HepG2 (cell line): ENCODE measurements around the gene TP53. TPM values are rescaled to one million over a fixed set of nuclear protein-coding genes. Genes with fewer than 3 reads are reported as not detected.

Experiments used
- ATAC-seq: fragments of 200-7000 bp; cut with Tn5 transposase; 3 replicates; pipeline ENCODE4 v1.9.1; 2020; ENCODE audit warnings: mild to moderate bottlenecking, moderate library complexity
- BruUV-seq: library from RNA; stranded (reverse); fragments of 400-500 nt; replicated peaks from 2 replicates; lab custom pipeline; 2021; lab: Mats Ljungman, UMichigan
- CTCF ChIA-PET: fragments of 300-600 bp; formaldehyde crosslinking; extraction: SDS; loops from one replicate; lab custom pipeline; 2021; ENCODE audit warnings: low total read pairs, inconsistent platforms, low intra/inter-chr PET ratio; lab: Yijun Ruan, JAX
- POLR2A ChIA-PET: fragments of 350-600 bp; sonication (Branson Sonifier 250); formaldehyde crosslinking; loops from one replicate; lab custom pipeline; 2020; ENCODE audit warnings: antibody characterized with exemption, inconsistent platforms; lab: Yijun Ruan, JAX
- DNase-seq: peaks from one replicate; pipeline ENCODE4 v3.0.0-alpha.2; 2015; ENCODE audit warnings: low spot score
- FAIRE-seq: peaks from 3 replicates; lab custom pipeline; 2011; peaks lifted over from hg19 to GRCh38; lab: Jason Lieb, UNC
- H2AFZ ChIP-seq: one replicate; pipeline ENCODE4 v1.6.1; 2011; ENCODE audit warnings: low read length, inconsistent platforms
- H3K27ac ChIP-seq: fragments of 300-600 bp; 3 replicates; pipeline ENCODE4 v1.8.0; 2011; ENCODE audit warnings: mixed run types, mild to moderate bottlenecking, mixed read lengths, low read length, inconsistent platforms; ENCODE audit not compliant: insufficient read depth; ENCODE audit errors: extremely low read length
- H3K27me3 ChIP-seq, 2 experiments: fragments of 200-600 bp in 1 of 2; 2 replicates in 1 of 2; 3 replicates in 1 of 2; pipeline versions ENCODE4 v1.6.0 to v1.8.0; 2011; ENCODE audit warnings: low read length in 2 of 2, mild to moderate bottlenecking in 2 of 2, moderate library complexity in 2 of 2, inconsistent platforms in 1 of 2; ENCODE audit not compliant: insufficient read depth in 2 of 2, control insufficient read depth in 1 of 2
- H3K36me3 ChIP-seq, 2 experiments: fragments of 200-600 bp in 1 of 2; replicated peaks in 1 of 2; 2 replicates in 1 of 2; 3 replicates in 1 of 2; pipeline versions ENCODE4 v1.5.1 to v1.8.0; 2011; ENCODE audit warnings: low read length in 2 of 2, inconsistent platforms in 1 of 2; ENCODE audit not compliant: insufficient read depth in 2 of 2, control insufficient read depth in 1 of 2
- H3K4me1 ChIP-seq: 2 replicates; pipeline ENCODE4 v1.5.1; 2012; ENCODE audit warnings: low read length, inconsistent platforms; ENCODE audit not compliant: insufficient read depth
- H3K4me2 ChIP-seq: 2 replicates; pipeline ENCODE4 v1.6.0; 2011; ENCODE audit warnings: low read depth, low read length, inconsistent platforms
- H3K4me3 ChIP-seq, 3 experiments: fragments of 200-600 bp in 1 of 3; sonication (generic), shearing (Covaris generic) in 1 of 3; replicated peaks in 1 of 3; 2 replicates each; pipeline ENCODE4 v1.5.1; 2011 to 2016; ENCODE audit warnings: low read length in 3 of 3, inconsistent platforms in 2 of 3, low read depth in 2 of 3, mild to moderate bottlenecking in 2 of 3, control low read depth in 1 of 3, mixed read lengths in 1 of 3; ENCODE audit not compliant: insufficient read depth in 1 of 3
- H3K79me2 ChIP-seq: one replicate; pipeline ENCODE4 v1.6.1; 2011; ENCODE audit warnings: low read length, inconsistent platforms; ENCODE audit not compliant: insufficient read depth
- H3K9ac ChIP-seq: 2 replicates; pipeline ENCODE4 v1.6.0; 2011; ENCODE audit warnings: mild to moderate bottlenecking, low read depth, low read length, inconsistent platforms; ENCODE audit not compliant: insufficient read depth
- H3K9me3 ChIP-seq: 2 replicates; pipeline ENCODE4 v1.5.1; 2012; ENCODE audit warnings: mild to moderate bottlenecking, low read length
- H4K20me1 ChIP-seq: 2 replicates; pipeline ENCODE4 v1.6.0; 2011; ENCODE audit warnings: inconsistent platforms, mild to moderate bottlenecking, low read length, moderate library complexity; ENCODE audit not compliant: insufficient read depth
- ASH2L ChIP-seq: fragments of 300-600, 200-600 bp; sonication (generic); IDR thresholded peaks from 2 replicates; pipeline ENCODE4 v1.7.0; 2017; ENCODE audit warnings: low read depth, mild to moderate bottlenecking, moderate library complexity, mixed read lengths, low read length; ENCODE audit not compliant: insufficient read length
- BORCS8-MEF2B ChIP-seq: sonication (generic); formaldehyde crosslinking; IDR thresholded peaks from 2 replicates; pipeline ENCODE4 v1.8.0; 2022; ENCODE audit warnings: mild to moderate bottlenecking, missing genetic modification reagents
- CREB1 ChIP-seq, 2 experiments: fragments of 450-650 bp in 1 of 2; IDR thresholded peaks; 2 replicates each; pipeline ENCODE4 v1.6.1; 2016 to 2017; ENCODE audit warnings: control low read depth in 1 of 2, mild to moderate bottlenecking in 1 of 2, missing compliant biosample characterization in 1 of 2, missing genetic modification characterization in 1 of 2
- FOXM1 ChIP-seq: sonication (generic); formaldehyde crosslinking; IDR thresholded peaks from 2 replicates; pipeline ENCODE4 v1.5.0; 2020; ENCODE audit warnings: missing genetic modification reagents
- GABPA ChIP-seq, 2 experiments: IDR thresholded peaks; 2 replicates each; pipeline ENCODE4 v1.6.1; 2011 to 2016; ENCODE audit warnings: low read depth in 2 of 2, low read length in 1 of 2, missing biosample characterization in 1 of 2, missing genetic modification characterization in 1 of 2
- GABPB1 ChIP-seq: IDR thresholded peaks from 2 replicates; pipeline ENCODE4 v1.6.1; 2016; ENCODE audit warnings: mild to moderate bottlenecking, missing genetic modification reagents, moderate library complexity, missing compliant biosample characterization
- HNF4G ChIP-seq, 2 experiments: sonication (generic) in 1 of 2; formaldehyde crosslinking in 1 of 2; IDR thresholded peaks; 2 replicates each; pipeline versions ENCODE4 v1.4.0 to v1.6.1; 2011 to 2020; ENCODE audit warnings: borderline replicate concordance in 2 of 2, low read depth in 2 of 2, mild to moderate bottlenecking in 2 of 2, low read length in 1 of 2, missing genetic modification reagents in 1 of 2, moderate library complexity in 1 of 2
- KMT2B ChIP-seq: IDR thresholded peaks from 2 replicates; pipeline ENCODE4 v1.6.1; 2016; ENCODE audit warnings: missing genetic modification reagents, missing compliant biosample characterization
- MXD4 ChIP-seq: IDR thresholded peaks from 2 replicates; pipeline ENCODE4 v1.6.1; 2016; ENCODE audit warnings: mild to moderate bottlenecking, missing biosample characterization, missing genetic modification reagents
- RBFOX2 ChIP-seq: fragments of 200-400 bp; formaldehyde crosslinking; IDR thresholded peaks from 2 replicates; pipeline ENCODE4 v1.6.1; 2017; ENCODE audit warnings: low read depth, mild to moderate bottlenecking, low read length
- SCMH1 ChIP-seq: sonication (generic); formaldehyde crosslinking; IDR thresholded peaks from 2 replicates; pipeline ENCODE4 v1.9.0; 2021; ENCODE audit warnings: missing genetic modification reagents, mild to moderate bottlenecking, borderline replicate concordance
- TOE1 ChIP-seq: sonication (generic); formaldehyde crosslinking; IDR thresholded peaks from 2 replicates; pipeline ENCODE4 v1.4.0; 2020; ENCODE audit warnings: mild to moderate bottlenecking, missing genetic modification reagents
- ZBED4 ChIP-seq: sonication (generic); formaldehyde crosslinking; IDR thresholded peaks from 2 replicates; pipeline ENCODE4 v1.4.0; 2020; ENCODE audit warnings: missing genetic modification reagents, borderline replicate concordance
- ZNF180 ChIP-seq: sonication (generic); formaldehyde crosslinking; IDR thresholded peaks from 2 replicates; pipeline ENCODE4 v1.4.0; 2020; ENCODE audit warnings: low read depth, missing genetic modification reagents, borderline replicate concordance
- ZNF768 ChIP-seq: sonication (generic); formaldehyde crosslinking; IDR thresholded peaks from 2 replicates; pipeline ENCODE4 v1.4.0; 2020; ENCODE audit warnings: missing genetic modification reagents
- WGBS: methylation state at CpG from one replicate; pipeline ENCODE4 v1.1.6; 2017; ENCODE audit warnings: low lambda C conversion rate; 5-methylcytosine and 5-hydroxymethylcytosine counted together
- in situ Hi-C: cut with HindIII; loops from 2 replicates; pipeline ENCODE4 v1.10.0; 2017; ENCODE audit warnings: low pct_unique_long_range_greater_than_20kb; ENCODE audit not compliant: extremely low pct_ligation_motif_present
- intact Hi-C: fragments of 100-400 bp; cut with micrococcal nuclease; formaldehyde crosslinking; loops from one replicate; pipeline ENCODE4 v1.10.0; 2022; ENCODE audit not compliant: unreplicated experiment
- polyA plus RNA-seq, 8 experiments: library from polyadenylated mRNA; depleted of rRNA in 3 of 8; stranded (reverse) in 7 of 8; unstranded in 1 of 8; fragments of >200 nt; fragmentation: Illumina TruSeq in 4 of 8; extraction: Trizol in 4 of 8; gene quantifications; 2 replicates each; pipeline versions ENCODE4 v1.2.1 to v1.2.3, GENCODE V29; 2011 to 2016; ENCODE audit warnings: low read depth in 4 of 8, missing spikeins in 1 of 8, mixed read lengths in 1 of 8; ENCODE audit not compliant: insufficient read depth in 1 of 8
- total RNA-seq, 5 experiments: library from RNA; depleted of rRNA; stranded (reverse); fragments of >200 nt; fragmentation: Illumina TruSeq; extraction: Trizol; gene quantifications; 2 replicates each; pipeline ENCODE4 v1.2.3, GENCODE V29; 2016; ENCODE audit warnings: low read depth in 1 of 5

The TP53 gene
- total and polyA plus RNA-seq, 2 of the 13 experiments (the other 11 are each of a cell fraction or from before 2014, with no cell fraction given), result 17.1 to 29.9 TPM

DNA sequence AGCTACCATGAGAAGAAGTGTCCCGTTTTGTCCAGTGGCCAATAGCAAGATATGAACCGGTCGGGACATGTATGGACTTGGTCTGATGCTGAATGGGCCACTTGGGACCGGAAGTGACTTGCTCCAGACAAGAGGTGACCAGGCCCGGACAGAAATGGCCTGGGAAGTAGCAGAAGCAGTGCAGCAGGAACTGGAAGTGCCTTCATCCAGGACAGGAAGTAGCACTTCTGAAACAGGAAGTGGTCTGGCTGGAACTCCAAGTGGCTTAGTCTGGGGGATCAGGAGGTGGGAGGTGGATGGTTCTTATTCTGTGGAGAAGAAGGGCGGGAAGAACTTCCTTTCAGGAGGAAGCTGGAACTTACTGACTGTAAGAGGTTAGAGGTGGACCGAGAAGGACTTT, 23.0 kb upstream of the TP53 start:
- Histone ChIP-seq H2AFZ (no peak overlapping the region), H3K9ac (no peak overlapping the region), H3K79me2 (no peaks in the 10 kb centered on the region), H4K20me1 (no peaks in the 10 kb centered on the region), H3K36me3 (no peaks in the 10 kb centered on the region), H3K9me3 (no peaks in the 10 kb centered on the region), H3K4me2 (peak overlapping the region; percentile 28; the same call in 1 of the 2 replicates), H3K27me3 (peaks cover 11 to 75% of the 10 kb centered on the region in 2 experiments), H3K27ac (no peak overlapping the region), H3K4me1 (peaks cover 10% of the 10 kb centered on the region; the same call in 1 of the 2 replicates), H3K4me3 (no peak overlapping the region)
- no TSS peak for BruUV-seq
- ChIA-PET POLR2A (no interaction called here), CTCF (no interaction called here)
- no peak for FAIRE-seq
- in situ Hi-C loops (no loop called here), intact Hi-C loops (no loop called here)
- ATAC-seq, result no peak
- no peak for DNase-seq
- TF ChIP-seq BORCS8-MEF2B (CRISPR knock-in tag), result no peak
- no peak for TF ChIP-seq RBFOX2
- no peak for TF ChIP-seq MXD4
- TF ChIP-seq GABPB1, result peak; percentile 50; the same call in 1 of the 2 replicates
- TF ChIP-seq ZNF180, result no peak
- no peak for TF ChIP-seq KMT2B (CRISPR knock-in tag)
- no peak for TF ChIP-seq FOXM1
- no peak for TF ChIP-seq ZBED4
- TF ChIP-seq CREB1 (IDR thresholded peaks at IDR 0.05), result no peak
- TF ChIP-seq CREB1 (CRISPR knock-in tag; IDR thresholded peaks at IDR 0.05), result no peak
- no peak for TF ChIP-seq HNF4G (IDR thresholded peaks at IDR 0.05; ENCODE audit: borderline replicate concordance, low read depth, low read length)
- no peak for TF ChIP-seq HNF4G (CRISPR knock-in tag; IDR thresholded peaks at IDR 0.05; ENCODE audit: borderline replicate concordance, low read depth)
- TF ChIP-seq ZNF768 (CRISPR knock-in tag), result no peak
- no peak for TF ChIP-seq ASH2L
- peak; percentile 61 for TF ChIP-seq GABPA (IDR thresholded peaks at IDR 0.05; ENCODE audit: low read depth, low read length)
- TF ChIP-seq GABPA (CRISPR knock-in tag; IDR thresholded peaks at IDR 0.05; ENCODE audit: low read depth), result peak; percentile 81
- no peak for TF ChIP-seq SCMH1 (CRISPR knock-in tag)
- TF ChIP-seq TOE1 (CRISPR knock-in tag), result no peak
- WGBS, result 50% methylated on average over 7 of the region's 7 CpGs
